Endothelial cell of umbilical vein (primary cell): Measurements from ENCODE around the gene ARF5. TPM values are rescaled to one million over a fixed set of nuclear protein-coding genes. Genes with fewer than 3 reads are reported as not detected.

Experiments used
- BruUV-seq: library from RNA; stranded (reverse); fragments of 400-500 nt; replicated peaks from 2 replicates; lab custom pipeline; 2021; lab: Mats Ljungman, UMichigan
- CTCF ChIA-PET: fragments of 300-600, 350-600 bp; sonication (Branson Sonifier 250); formaldehyde crosslinking; loops from one replicate; lab custom pipeline; 2021; ENCODE audit warnings: antibody characterized with exemption, inconsistent platforms; lab: Charles Lee
- POLR2A ChIA-PET: fragments of 300-600, 350-600 bp; sonication (Branson Sonifier 250); formaldehyde crosslinking; loops from one replicate; lab custom pipeline; 2021; ENCODE audit warnings: antibody characterized with exemption, inconsistent platforms; lab: Charles Lee
- DNase-seq: peaks from one replicate; pipeline ENCODE4 v3.0.0-alpha.2; 2011; ENCODE audit warnings: low read depth, low spot score
- FAIRE-seq: peaks from 2 replicates; lab custom pipeline; 2011; peaks lifted over from hg19 to GRCh38; lab: Jason Lieb, UNC
- H2AFZ ChIP-seq: 2 replicates; pipeline ENCODE4 v1.6.0; 2012; ENCODE audit warnings: low read depth, low read length, control low read depth, inconsistent platforms
- H3K27ac ChIP-seq: 2 replicates; pipeline ENCODE4 v1.5.1; 2011; ENCODE audit warnings: low read depth, mild to moderate bottlenecking, control low read depth, low read length, moderate library complexity; ENCODE audit not compliant: insufficient read depth
- H3K27me3 ChIP-seq, 2 experiments: 2 replicates each; pipeline versions ENCODE4 v1.6.0 to v1.6.1; 2011; ENCODE audit warnings: low read length in 2 of 2, mixed read lengths in 1 of 2; ENCODE audit not compliant: control insufficient read depth in 2 of 2, insufficient read depth in 2 of 2
- H3K36me3 ChIP-seq, 2 experiments: 2 replicates in 1 of 2; 3 replicates in 1 of 2; pipeline ENCODE4 v1.5.1; 2011; ENCODE audit warnings: low read length in 2 of 2, mild to moderate bottlenecking in 1 of 2, moderate library complexity in 1 of 2; ENCODE audit not compliant: control insufficient read depth in 2 of 2, insufficient read depth in 2 of 2; ENCODE audit errors: extremely low read depth in 1 of 2
- H3K4me1 ChIP-seq: 3 replicates; pipeline ENCODE4 v1.5.1; 2011; ENCODE audit warnings: mild to moderate bottlenecking, low read length; ENCODE audit not compliant: control insufficient read depth, insufficient read depth; ENCODE audit errors: extremely low read depth
- H3K4me2 ChIP-seq: 2 replicates; pipeline ENCODE4 v1.6.1; 2011; ENCODE audit warnings: low read length, control low read depth, mixed read lengths; ENCODE audit not compliant: insufficient read depth
- H3K4me3 ChIP-seq, 3 experiments: fragments of 200-600 bp in 1 of 3; sonication (generic), shearing (Covaris generic) in 1 of 3; replicated peaks in 1 of 3; 2 replicates each; pipeline ENCODE4 v1.5.1; 2011 to 2016; ENCODE audit warnings: control low read depth in 3 of 3, low read length in 3 of 3, mild to moderate bottlenecking in 2 of 3, inconsistent platforms in 1 of 3, low read depth in 1 of 3, moderate library complexity in 1 of 3; ENCODE audit not compliant: insufficient read depth in 1 of 3
- H3K79me2 ChIP-seq: 2 replicates; pipeline ENCODE4 v1.6.0; 2012; ENCODE audit warnings: low read length, inconsistent platforms; ENCODE audit not compliant: control insufficient read depth, insufficient read depth
- H3K9ac ChIP-seq: replicated peaks from 2 replicates; pipeline ENCODE3; 2011; ENCODE audit warnings: low read length, control low read depth; ENCODE audit not compliant: insufficient read depth; ENCODE audit errors: extremely low read depth
- H3K9me1 ChIP-seq: replicated peaks from 3 replicates; pipeline ENCODE4 v1.6.0; 2011; ENCODE audit warnings: mild to moderate bottlenecking, low read length; ENCODE audit not compliant: control insufficient read depth, insufficient read depth; ENCODE audit errors: extremely low read depth
- H3K9me3 ChIP-seq: replicated peaks from 2 replicates; pipeline ENCODE4 v1.5.1; 2012; ENCODE audit warnings: low read length, inconsistent platforms; ENCODE audit not compliant: control insufficient read depth, insufficient read depth
- H4K20me1 ChIP-seq: replicated peaks from 2 replicates; pipeline ENCODE3; 2011; ENCODE audit warnings: mild to moderate bottlenecking, low read length; ENCODE audit not compliant: control insufficient read depth, insufficient read depth; ENCODE audit errors: extremely low read depth
- EZH2 ChIP-seq: IDR thresholded peaks from 2 replicates; pipeline ENCODE4 v1.6.1; 2012; ENCODE audit warnings: borderline replicate concordance, low read depth, mild to moderate bottlenecking, moderate library complexity, low read length, inconsistent platforms; ENCODE audit not compliant: severe bottlenecking
- FOS ChIP-seq: IDR thresholded peaks from 2 replicates; pipeline ENCODE4 v1.6.1; 2011; ENCODE audit warnings: mild to moderate bottlenecking, low read length, moderate library complexity, borderline replicate concordance; ENCODE audit not compliant: insufficient read depth
- GATA2 ChIP-seq: IDR thresholded peaks from 2 replicates; pipeline ENCODE4 v1.7.0; 2011; ENCODE audit warnings: low read depth, mild to moderate bottlenecking, moderate library complexity, mixed read lengths, low read length; ENCODE audit not compliant: insufficient read length, insufficient read depth
- JUN ChIP-seq: IDR thresholded peaks from 2 replicates; pipeline ENCODE4 v1.6.1; 2011; ENCODE audit warnings: borderline replicate concordance, low read depth; ENCODE audit not compliant: insufficient read length, insufficient read depth
- POLR2AphosphoS5 ChIP-seq: IDR thresholded peaks from 2 replicates; pipeline ENCODE4 v1.6.1; 2012; ENCODE audit warnings: low read depth, mild to moderate bottlenecking, control low read depth, low read length, moderate library complexity; ENCODE audit not compliant: insufficient read depth
- dilution Hi-C: fragments of 300-500 bp; cut with MboI; formaldehyde crosslinking; loops from one replicate; pipeline ENCODE4 v1.15.0; 2019; ENCODE audit warnings: low sequenced_read_pairs; ENCODE audit not compliant: extremely low pct_ligation_motif_present
- intact Hi-C: fragments of 100-400 bp; cut with micrococcal nuclease; formaldehyde crosslinking; loops from one replicate; pipeline ENCODE4 v1.10.0; 2022
- polyA plus RNA-seq, 4 experiments: library from polyadenylated mRNA; depleted of rRNA in 3 of 4; stranded (reverse) in 3 of 4; unstranded in 1 of 4; fragments of >200 nt; gene quantifications; 2 replicates each; pipeline versions ENCODE4 v1.2.1 to v1.2.3, GENCODE V29; 2011 to 2012; ENCODE audit warnings: missing spikeins in 1 of 4
- total RNA-seq: library from RNA; stranded (reverse); gene quantifications from 2 replicates; pipeline ENCODE4 v1.2.3, GENCODE V29; 2021
- TF ChIP-seq, protein P1 (sequence below), 2 donors: IDR thresholded peaks; 1 replicate in 1 of 2; 2 replicates in 1 of 2; pipeline ENCODE4 v1.5.1; 2011; ENCODE audit warnings: low read length in 2 of 2, mild to moderate bottlenecking in 2 of 2, moderate library complexity in 2 of 2, control low read depth in 1 of 2, inconsistent platforms in 1 of 2, low read depth in 1 of 2; ENCODE audit not compliant: insufficient read depth in 1 of 2; ENCODE audit errors: extremely low read depth in 1 of 2
- TF ChIP-seq, protein P2 (sequence below): IDR thresholded peaks from 2 replicates; pipeline ENCODE4 v1.6.1; 2011; ENCODE audit not compliant: insufficient read depth, insufficient read length

The ARF5 gene
- total and polyA plus RNA-seq, 2 donors (not counting 3 experiments of a cell fraction or from before 2014, with no cell fraction given), result 122 to 428 TPM

DNA sequence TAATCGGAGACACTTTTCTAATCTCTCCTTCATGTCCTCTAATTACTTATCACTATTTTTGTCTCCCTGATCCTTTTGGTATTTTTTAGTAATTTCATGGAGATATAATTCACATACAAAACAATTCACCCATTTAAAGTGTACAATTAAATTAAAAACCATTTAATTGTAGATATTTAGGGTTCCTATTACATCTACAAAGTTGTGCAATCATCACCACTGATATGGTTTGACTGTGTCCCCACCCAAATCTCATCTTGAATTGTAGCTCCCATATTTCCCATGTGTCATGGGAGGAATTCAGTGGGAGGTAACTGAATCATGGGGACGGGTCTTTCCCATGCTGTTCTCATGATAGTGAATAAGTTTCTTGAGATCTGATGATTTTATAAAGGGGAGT lies 31.8 kb upstream of the ARF5 start:
- DNase-seq (no peak), FAIRE-seq (no peak)
- intact Hi-C loops, result no loop called here
- H3K79me2 ChIP-seq, result no peaks in the 10 kb centered on the region
- POLR2A ChIA-PET, result no interaction called here
- CTCF ChIA-PET, result no interaction called here
- dilution Hi-C loops, result no loop called here
- no peaks in the 10 kb centered on the region for H4K20me1 ChIP-seq
- no peak overlapping the region for H3K27ac ChIP-seq
- no peaks in the 10 kb centered on the region for H3K9me1 ChIP-seq
- H3K27me3 ChIP-seq, result peaks cover 0 to 1% of the 10 kb centered on the region in 2 experiments
- H3K4me2 ChIP-seq, result no peak overlapping the region
- TF ChIP-seq, protein P1, sequence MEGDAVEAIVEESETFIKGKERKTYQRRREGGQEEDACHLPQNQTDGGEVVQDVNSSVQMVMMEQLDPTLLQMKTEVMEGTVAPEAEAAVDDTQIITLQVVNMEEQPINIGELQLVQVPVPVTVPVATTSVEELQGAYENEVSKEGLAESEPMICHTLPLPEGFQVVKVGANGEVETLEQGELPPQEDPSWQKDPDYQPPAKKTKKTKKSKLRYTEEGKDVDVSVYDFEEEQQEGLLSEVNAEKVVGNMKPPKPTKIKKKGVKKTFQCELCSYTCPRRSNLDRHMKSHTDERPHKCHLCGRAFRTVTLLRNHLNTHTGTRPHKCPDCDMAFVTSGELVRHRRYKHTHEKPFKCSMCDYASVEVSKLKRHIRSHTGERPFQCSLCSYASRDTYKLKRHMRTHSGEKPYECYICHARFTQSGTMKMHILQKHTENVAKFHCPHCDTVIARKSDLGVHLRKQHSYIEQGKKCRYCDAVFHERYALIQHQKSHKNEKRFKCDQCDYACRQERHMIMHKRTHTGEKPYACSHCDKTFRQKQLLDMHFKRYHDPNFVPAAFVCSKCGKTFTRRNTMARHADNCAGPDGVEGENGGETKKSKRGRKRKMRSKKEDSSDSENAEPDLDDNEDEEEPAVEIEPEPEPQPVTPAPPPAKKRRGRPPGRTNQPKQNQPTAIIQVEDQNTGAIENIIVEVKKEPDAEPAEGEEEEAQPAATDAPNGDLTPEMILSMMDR (IDR thresholded peaks at IDR 0.05; ENCODE audit: extremely low read depth in 1 of 2, insufficient read depth in 1 of 2, low read depth in 1 of 2, low read length in 2 of 2), result no peak
- TF ChIP-seq, protein P2, sequence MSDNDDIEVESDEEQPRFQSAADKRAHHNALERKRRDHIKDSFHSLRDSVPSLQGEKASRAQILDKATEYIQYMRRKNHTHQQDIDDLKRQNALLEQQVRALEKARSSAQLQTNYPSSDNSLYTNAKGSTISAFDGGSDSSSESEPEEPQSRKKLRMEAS, result no peak
- TF ChIP-seq EZH2 (no peak), GATA2 (no peak), JUN (no peak), FOS (no peak), POLR2AphosphoS5 (no peak)
- H2AFZ ChIP-seq, result no peak overlapping the region
- no peaks in the 10 kb centered on the region for H3K36me3 ChIP-seq
- H3K4me1 ChIP-seq, result no peaks in the 10 kb centered on the region
- no peak overlapping the region for H3K4me3 ChIP-seq
- BruUV-seq, result no TSS peak
- no peaks in the 10 kb centered on the region for H3K9me3 ChIP-seq
- no peak overlapping the region for H3K9ac ChIP-seq
